OCI-LY3 (cell line): ENCODE results near the gene SLC13A3.

Experiments
- EZH2phosphoT487 ChIP-seq: fragments of 200-600 bp; shearing (Covaris generic); IDR thresholded peaks from 2 replicates; pipeline ENCODE4 v1.6.1; 2018; ENCODE audit warnings: antibody characterized with exemption, mixed run types, low read depth
- TF ChIP-seq, protein P1 (sequence below): fragments of 200-600, 300-600 bp; sonication (generic); IDR thresholded peaks from 2 replicates; pipeline ENCODE4 v1.5.1; 2014; ENCODE audit warnings: antibody characterized with exemption, low read length, low read depth

DNA sequence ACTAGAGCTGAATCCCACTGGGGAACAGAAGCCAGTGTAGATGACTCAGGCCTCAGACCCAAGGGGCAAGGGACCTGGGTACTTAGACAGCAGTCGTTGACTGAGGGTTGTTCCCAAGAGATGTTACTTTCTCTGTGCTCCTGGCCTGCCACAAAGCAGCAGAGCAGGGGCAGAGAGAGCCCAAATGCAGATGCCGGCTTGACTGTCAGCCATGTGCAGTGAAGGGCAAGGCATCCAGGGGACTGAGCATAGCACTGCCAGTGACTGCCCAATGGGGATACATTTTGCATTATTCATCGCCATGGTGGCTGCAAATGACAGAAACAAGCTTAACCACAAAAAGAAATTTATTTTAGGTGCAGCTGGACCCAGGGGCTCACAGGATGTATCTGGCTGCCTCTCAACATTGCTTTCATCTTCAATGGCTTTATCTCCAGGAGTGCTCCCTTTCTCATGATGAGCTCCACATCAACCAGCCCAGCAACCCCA lies 45.6 kb upstream of the SLC13A3 start:
- TF ChIP-seq, protein P1, sequence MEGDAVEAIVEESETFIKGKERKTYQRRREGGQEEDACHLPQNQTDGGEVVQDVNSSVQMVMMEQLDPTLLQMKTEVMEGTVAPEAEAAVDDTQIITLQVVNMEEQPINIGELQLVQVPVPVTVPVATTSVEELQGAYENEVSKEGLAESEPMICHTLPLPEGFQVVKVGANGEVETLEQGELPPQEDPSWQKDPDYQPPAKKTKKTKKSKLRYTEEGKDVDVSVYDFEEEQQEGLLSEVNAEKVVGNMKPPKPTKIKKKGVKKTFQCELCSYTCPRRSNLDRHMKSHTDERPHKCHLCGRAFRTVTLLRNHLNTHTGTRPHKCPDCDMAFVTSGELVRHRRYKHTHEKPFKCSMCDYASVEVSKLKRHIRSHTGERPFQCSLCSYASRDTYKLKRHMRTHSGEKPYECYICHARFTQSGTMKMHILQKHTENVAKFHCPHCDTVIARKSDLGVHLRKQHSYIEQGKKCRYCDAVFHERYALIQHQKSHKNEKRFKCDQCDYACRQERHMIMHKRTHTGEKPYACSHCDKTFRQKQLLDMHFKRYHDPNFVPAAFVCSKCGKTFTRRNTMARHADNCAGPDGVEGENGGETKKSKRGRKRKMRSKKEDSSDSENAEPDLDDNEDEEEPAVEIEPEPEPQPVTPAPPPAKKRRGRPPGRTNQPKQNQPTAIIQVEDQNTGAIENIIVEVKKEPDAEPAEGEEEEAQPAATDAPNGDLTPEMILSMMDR = no peak
- TF ChIP-seq EZH2phosphoT487 = no peak
